Stimulated activated CD8-positive, alpha-beta memory T cell treated with anti-CD3 and anti-CD28 coated beads, Interleukin-15, amount 100 ng/mL, for 1 hour (primary cell): ENCODE measurements around the gene ATP5ME.
"Not testable (repeated sequence)": the region's sequence is repeated elsewhere in the genome, so short reads cannot be mapped to it uniquely, and the experiment has no call there.

Experiments used
- DNase-seq: peaks from one replicate; pipeline ENCODE4 v3.0.0-alpha.2; 2020; ENCODE audit warnings: low read depth

The ATP5ME gene

GRCh38 chr4:683247-683897 is 9.3 kb upstream of the ATP5ME start:
- no peak for DNase-seq

GRCh38 chr4:682490-683172 is 8.6 kb upstream of the ATP5ME start:
- DNase-seq: no peak

- no peak for DNase-seq
Observed at GRCh38 chr4:681736-682451, 7.8 kb upstream of the ATP5ME start.

DNA sequence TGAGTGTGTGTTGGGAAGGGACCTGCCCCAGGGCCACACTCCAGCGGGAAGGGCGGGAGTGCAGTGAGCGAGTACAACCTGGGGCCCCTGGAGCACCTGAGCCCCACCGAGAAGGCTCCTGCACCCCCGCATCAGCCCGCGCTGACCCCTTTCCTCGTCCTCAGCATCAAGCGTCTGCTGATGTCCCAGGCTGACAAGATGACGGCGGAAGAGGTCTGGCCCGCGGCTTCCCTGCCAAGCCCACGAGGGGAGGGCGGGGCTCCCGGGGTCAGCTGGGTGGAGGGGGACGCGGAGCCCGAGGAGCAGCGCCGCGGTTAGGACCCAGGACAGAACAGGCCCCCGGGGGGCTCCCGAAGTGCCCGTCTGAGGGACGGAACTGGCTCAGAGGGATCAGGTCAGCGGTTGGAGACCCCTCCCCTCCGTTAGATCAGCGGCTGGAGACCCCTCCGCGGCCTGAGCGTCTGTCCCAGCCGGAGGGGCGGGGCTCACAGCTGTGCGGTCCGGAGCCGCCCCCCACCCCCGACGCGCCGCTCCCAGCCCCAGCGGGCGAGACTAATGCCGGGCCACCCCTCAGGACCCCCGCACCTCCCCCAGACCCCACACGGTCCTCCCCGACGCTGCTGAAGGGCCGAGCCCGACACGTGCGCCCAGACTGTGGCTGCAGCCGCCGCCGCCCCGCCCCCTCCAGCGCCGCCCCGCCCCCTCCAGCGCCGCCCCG is 7.0 kb upstream of the ATP5ME start:
- no peak for DNase-seq

GRCh38 chr4:680551-680927 is 6.5 kb upstream of the ATP5ME start:
- DNase-seq: no peak

- no peak for DNase-seq
Observed at GRCh38 chr4:680091-680490, 6.0 kb upstream of the ATP5ME start.

GRCh38 chr4:679629-680028 is 5.6 kb upstream of the ATP5ME start:
- DNase-seq: no peak

DNA sequence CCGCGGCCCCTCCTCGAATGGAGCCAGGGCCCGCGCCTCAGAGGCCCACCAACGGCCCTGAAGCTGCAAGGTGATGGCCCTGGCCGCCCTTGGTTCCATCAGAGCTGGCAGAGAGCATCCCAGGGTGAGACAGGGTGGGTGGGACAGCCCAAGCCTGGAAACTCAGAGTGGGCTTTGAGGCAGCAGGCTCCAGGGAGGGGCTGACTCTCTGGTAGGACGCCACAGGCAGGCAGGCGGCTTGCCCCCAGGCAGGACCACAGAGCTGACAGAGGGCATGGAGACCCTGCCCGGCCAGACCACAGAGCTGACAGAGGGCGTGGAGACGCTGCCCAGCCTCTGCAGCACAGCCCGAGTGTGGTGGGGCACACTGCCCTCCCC is 5.0 kb upstream of the ATP5ME start:
- DNase-seq: no peak

DNA sequence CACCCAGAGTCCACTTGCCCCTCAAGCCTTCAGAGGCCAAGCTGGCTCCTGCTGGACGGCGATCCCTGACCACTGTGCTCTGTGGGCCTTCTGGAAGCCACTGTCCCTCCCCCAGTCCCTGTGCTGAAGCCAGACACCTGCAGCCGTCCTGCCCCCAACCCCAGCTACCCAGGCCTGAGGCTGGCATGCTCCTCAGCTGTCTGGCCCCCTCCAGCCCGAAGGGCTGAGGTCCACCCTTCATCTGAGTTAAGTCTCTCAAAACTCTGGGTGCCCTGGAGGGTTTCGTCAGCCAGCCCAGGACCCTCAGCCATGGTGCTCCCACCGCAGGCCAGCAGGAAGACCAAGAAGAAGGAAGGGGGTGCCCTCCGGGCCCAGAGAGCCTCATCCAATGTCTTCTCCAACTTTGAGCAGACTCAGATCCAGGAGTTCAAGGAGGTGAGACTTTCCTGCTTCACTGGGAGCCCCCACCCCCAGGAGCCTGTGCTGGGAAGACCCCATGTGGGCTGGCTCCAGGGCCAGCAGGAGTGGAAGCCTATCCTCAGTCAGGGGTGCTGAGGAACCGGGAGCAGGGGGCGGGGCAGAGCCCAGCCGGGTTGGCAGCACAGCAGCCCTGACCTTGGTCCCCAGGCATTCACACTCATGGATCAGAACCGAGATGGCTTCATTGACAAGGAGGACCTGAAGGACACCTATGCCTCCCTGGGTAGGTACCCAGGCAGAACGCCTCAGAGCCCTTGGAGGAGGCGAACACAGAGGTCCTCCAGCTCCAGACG is 4.4 kb upstream of the ATP5ME start:
- no peak for DNase-seq

- DNase-seq: no peak
Observed at GRCh38 chr4:677431-678293, 3.6 kb upstream of the ATP5ME start.

DNA sequence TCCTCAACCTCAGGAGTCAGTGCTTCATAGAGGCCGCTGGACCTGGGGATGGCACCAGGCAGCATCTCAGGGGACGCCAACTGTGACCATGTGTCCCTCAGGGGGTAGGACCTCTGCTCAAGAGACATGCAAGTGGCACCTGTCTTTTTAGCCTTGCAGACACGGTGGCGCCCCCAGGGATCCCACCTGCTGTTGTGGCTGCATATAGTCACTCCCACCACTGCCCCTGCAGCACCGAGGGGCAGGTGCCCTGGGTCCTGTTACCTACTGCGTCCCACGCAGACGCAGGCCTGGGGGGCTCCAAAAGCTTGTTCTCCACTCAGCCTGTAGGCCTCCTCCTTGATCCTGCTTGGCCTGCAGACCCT is 2.8 kb upstream of the ATP5ME start:
- no peak for DNase-seq

DNA sequence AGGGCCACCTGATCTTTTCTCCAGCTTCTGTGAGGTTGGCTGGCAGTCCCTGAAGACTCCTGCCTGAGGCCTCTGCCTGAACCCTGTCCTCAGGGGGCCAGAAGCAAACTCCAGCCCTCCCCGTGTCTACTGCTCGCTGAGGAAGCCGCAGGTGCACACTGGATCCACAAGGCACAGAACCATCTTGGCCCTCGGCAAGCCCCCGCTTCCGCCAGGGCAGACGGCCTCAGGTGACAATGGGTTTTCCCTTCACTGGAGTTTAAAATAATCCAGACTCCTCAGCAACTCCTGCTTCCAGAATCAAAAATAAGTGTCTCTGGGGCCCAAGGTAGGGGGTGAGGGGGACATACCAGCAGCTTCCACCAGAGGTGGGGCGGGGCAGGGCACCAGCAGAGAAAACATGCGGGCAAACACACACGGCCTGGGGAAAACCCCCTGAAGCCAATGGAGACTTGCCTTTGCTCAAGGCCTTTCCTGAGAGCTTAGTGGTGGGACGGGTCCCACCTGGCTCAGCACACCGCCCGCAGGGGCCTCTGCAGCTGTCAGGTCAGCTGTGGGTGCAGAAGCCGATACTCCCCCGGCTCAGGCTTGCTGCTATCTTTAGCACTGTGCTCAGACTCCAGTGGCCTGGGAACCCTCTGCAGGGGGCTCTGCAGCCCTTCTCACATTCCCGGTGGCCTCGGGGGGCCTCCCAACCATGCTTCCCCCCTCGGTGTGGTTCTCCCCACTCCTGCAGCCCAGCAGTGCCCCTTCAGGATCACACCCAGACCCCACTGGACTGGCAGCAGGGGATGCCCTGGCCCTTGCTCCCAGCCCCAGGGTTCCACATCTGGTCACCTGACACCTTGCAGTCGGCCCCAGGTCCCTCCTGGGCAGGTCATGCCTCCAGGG is 2.1 kb upstream of the ATP5ME start:
- no peak for DNase-seq

DNA sequence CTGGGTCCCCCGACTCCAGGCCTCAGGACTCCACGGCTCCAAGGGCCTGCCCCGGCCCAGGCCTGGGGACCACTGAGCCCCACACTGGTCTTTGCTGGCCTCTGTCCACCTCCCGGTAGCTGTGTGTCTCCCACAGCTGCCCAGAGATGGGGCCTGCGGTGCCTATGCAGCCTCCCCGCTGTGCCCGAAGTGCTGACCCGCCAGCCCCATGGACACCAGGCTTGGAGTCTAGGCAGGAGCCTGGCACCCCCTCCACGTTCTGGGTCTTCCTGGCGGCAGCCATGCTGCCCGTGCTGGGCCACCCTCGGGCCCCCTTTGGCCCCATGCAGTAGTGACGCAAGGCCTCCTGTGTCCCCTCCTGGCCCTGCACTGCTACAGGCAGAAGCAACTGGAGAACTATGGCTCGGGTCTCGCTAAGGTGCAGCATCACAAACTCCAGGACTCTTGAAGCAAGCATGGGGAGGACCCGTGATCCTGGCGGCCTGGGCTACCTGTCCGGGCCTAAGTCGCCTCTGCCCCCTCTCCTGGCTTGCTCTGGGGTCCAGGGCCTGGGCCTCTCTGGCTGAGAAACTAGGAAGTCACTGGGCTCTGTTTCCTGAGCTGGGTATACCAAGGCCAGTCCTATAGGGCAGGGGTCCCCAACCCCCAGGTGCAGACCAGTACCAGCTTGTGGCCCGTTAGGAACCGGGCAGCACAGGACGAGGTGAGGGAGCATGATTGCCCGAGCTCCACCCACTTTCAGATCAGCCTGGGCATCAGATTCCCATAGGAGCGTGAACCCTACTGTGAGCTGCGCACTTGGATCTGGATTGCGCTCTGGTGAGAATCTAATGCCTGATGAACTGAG is 1.2 kb upstream of the ATP5ME start:
- DNase-seq: no peak

GRCh38 chr4:673349-674091 is 556 bp downstream of the ATP5ME start:
- DNase-seq: no peak

- DNase-seq: no peak
Observed at GRCh38 chr4:671769-672168, 2.3 kb downstream of the ATP5ME start.

DNA sequence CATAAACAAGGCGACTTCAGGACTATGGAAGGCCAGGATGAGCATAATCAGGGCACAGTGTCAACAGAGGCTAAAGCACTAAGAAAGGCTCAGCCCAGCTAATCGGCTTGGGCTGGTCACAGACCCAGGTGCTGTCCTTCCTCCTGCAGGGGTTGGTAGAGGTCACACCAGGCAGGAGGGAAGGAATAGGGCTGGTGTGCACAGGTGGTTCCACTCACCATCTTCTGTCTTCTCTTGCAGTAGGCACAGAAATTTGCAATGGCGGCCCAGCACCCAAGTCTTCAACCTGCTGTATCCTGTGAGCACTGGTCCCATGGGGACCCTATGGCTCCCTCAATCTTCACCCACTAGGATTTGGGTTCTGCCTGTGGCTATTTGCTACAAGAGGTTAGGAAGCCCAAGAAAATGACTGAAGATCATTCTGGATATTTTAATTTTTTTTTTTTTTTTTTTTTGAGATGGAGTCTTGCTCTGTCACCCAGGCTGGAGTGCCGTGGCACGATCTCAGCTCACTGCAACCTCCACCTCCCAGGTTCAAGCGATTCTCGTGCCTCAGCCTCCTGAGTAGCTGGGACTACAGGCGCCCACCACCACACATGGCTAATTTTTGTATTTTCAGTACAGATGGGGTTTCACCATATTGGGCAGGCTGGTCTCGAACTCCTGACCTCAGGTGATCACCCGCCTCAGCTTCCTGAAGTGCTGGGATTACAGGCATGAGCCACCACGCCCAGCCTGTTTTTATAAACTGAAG is 4.1 kb downstream of the ATP5ME start:
- not testable (repeated sequence) for DNase-seq

DNA sequence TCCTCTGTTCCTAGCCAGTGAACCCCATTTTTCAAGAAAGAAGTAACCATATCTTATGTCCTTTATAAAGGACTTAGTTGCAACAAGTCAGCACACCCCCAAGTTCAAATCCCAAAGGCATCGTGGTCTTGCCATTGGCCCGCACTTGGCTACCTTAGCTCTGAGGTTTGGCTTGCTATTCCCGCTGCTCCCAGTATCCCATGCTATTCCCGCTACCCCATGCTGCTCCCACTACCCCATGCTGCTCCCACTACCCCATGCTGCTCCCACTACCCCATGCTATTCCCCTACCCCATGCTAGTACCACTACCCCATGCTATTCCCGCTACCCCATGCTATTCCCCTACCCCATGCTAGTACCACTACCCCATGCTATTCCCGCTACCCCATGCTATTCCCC is 5.9 kb downstream of the ATP5ME start:
- not testable (repeated sequence) for DNase-seq

DNA sequence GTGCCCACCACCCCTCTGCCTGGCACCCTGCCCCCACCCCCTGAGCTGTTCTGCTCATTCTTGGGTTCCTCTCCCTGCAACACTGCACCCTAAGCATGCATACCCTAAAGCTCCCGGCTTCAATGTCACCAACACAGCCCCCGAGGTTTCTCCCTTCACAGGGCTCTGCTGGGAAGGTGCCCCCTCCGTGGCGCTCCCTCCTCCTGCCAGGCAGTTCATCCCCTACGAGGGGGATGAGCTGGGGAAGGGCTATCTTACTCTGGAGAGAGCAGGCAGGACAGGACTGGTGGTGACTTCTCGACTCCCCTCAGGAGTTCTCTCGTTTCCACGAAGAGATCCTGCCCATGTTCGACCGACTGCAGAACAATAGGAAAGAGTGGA is 6.5 kb downstream of the ATP5ME start:
- DNase-seq: no peak
